GM18502 (cell line): ENCODE data around the gene ALKBH5.
A peak's percentile ranks its signal among the peaks of the same experiment; 100 is the strongest.

ENCODE experiments used
- ATAC-seq: cut with Tn5 transposase; IDR thresholded peaks from one replicate; pipeline ENCODE4 v1.9.1; 2021; ENCODE audit warnings: mild to moderate bottlenecking; ENCODE audit not compliant: unreplicated experiment, poor library complexity

The ALKBH5 gene

DNA sequence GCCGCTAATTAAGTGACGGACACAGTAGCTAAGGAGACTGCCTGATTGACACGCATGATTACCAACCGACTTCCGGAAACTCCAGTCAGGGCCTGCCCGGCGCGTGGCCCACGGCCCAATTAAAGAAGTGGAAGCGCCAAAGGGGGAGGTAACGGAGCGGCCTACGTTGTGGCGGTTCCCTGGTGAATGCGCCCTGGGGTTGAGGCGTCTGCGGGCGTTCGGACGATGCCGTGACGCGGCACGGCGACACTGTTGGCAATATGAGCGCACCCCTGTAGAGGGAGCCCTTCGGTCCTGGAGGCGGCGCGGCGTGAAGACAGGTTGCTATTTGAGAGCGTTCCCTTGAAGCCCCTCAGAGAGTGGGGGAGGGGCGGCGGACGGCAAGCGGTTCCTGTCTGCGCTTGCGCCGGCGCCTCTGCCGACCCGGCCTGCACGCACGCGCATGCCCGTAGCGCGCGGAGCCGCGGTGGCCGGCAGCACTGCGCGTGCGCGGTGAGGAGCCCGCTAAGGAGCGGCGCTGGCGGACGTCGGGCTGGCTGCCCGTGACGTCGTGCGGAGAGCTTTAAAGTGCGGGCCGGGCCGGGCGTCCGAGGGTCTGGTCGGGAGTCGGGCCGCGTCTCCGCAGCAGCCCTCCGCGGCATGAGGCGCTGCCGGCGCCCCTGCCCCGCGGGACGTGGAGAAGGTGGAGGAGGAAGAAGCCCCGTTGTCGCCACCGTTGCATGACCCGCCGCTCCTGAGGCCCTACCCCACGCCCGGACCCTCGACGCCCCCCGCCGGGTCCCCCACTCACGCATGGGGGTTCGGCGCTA is at the start of gene ALKBH5:
ALKBH5 (plus strand) TSS at position 495 of the 809 bp plus-strand sequence. CDS start 416 bp downstream, outside the sequence.
- peak; percentile 78 for ATAC-seq

DNA sequence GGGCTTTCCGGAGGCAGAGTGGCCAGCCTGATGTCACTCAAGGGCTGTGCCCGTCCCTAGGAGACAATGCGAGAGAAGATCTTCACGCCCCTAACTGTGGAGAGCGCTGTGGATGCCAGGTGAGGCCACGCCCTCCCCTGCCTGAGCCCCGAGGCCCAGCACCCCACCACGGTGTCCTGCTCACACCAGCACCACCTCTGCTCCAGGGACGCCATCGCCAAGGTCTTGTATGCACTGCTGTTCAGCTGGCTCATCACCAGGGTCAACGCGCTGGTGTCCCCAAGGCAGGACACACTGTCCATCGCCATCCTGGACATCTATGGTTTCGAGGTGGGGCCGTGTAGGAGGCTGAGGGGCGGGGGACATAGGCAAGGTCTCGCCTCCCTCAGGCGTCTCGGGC is 47.3 kb upstream of the ALKBH5 start:
- ATAC-seq = no peak

- ATAC-seq = no peak
Measured at GRCh38 chr17:18138065-18138749, 45.4 kb upstream of the ALKBH5 start.

GRCh38 chr17:18139092-18139491 is 44.5 kb upstream of the ALKBH5 start:
- no peak for ATAC-seq

DNA sequence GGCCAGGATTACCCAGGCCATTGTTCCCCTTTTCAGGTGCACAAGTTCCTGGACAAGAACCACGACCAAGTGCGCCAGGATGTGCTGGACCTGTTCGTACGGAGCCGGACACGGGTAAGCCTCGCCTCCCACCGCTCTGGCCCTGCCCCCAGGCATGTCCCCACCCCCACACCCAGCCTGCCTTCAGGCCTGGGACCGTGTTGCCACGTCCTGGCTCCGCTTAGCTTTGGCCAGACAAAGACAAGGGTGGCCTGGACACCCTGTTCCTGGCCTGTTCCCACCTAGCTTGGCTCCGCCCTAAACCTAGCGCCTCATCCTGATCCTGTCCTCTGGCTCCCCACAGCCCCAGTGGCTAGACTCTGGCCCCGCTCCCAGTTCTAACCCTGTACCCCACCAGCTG is 44.1 kb upstream of the ALKBH5 start:
- no peak for ATAC-seq

DNA sequence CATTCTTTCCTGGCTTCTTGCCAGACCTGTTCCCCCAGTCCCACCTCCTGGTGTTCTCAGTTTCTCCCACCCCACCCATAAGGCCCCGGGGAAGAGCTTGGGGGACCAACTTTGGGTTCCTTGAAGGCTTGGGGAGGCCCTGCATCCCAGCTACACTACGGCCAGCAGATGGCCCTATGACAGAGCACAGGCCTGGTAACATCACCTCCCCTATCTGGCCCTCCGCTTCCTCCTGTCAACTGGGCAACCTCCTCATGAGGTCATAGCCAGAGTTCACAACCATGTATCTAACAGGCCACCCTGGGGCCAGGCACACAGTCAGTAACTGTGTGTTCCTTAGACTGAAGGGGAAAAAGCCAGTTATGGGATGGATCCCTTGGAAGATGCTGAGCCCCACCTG is 43.7 kb upstream of the ALKBH5 start:
- ATAC-seq = no peak

DNA sequence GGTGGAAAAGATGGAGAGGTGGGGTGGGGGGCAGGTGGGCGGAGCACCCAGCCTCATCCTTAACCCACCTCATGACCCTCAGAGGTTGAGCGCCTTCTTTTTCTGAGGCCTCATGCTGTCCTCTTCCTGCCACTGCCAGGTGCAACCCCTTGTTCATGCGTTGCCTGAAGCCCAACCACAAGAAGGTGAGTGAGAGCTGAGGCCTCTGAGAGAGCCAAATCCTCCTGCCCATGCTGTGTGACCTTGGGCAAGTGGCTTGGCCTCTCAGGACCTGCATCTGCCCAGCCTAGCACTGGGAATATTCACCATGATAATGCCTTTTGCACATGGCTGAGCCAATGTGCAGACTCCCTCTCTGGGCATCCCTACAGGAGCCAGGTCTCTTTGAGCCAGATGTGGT is 43.0 kb upstream of the ALKBH5 start:
- no peak for ATAC-seq

- no peak for ATAC-seq
Measured at GRCh38 chr17:18141210-18141803, 42.3 kb upstream of the ALKBH5 start.

DNA sequence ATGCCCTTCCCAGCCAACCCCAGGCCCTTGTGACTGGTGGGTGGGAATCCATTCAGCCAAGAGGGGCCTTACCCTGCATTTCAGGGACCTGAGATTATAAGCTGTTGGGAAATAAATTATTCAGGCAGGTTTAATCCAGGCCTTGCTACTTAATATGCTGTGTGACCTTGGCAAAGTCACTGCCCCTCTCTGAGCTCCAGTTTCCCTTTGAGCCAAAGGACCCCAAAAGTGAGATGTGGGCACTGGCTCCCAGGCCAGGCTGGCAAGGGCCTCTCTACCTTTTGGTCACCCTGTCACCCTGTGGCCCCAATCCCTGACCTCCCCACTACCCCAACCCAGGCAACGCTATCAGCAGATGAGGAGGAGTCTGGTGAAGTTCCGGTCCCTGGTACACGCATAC is 41.2 kb upstream of the ALKBH5 start:
- no peak for ATAC-seq

DNA sequence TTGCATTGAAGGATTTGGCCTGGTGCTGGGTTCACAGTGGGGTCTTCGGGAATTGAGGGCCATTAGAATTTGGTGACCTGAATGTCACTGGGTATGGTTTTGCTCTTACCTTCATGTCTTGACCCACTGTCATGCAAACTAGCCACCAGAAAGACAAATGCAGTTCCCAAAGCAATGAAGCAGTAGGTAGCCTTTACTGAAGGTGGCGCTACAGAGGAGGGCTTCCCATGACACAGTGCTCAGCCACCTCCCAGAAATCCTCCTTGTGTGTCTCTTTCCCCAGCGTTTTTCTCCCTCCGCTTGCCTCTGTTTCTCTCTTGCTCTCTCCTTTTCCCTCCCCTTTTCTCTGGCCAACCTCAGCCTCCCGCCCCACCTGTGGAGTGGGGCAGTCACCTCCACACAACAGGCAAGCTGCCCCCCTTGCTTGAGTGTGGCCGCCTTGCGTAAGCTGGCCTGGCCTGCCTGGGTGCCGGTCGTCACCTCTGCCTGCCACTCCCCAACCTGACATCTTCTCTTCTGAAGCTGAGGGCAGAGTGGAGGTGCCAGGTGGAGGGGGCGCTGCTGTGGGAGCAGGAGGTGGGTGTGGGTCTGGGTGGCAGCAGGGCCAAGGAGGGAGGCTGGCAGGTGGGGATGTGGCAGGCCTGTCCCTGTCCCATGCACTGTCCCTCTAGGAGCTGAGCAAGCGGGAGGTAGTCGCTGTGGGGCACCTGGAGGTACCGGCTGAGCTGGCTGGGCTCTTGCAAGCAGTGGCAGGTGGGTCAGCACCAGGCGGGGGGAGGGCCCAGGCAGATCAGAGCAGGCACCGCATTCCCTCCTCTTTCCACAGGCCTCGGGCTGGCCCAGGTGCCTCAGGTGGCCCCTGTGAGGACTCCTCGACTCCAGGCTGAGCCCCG is 40.3 kb upstream of the ALKBH5 start:
- no peak for ATAC-seq

DNA sequence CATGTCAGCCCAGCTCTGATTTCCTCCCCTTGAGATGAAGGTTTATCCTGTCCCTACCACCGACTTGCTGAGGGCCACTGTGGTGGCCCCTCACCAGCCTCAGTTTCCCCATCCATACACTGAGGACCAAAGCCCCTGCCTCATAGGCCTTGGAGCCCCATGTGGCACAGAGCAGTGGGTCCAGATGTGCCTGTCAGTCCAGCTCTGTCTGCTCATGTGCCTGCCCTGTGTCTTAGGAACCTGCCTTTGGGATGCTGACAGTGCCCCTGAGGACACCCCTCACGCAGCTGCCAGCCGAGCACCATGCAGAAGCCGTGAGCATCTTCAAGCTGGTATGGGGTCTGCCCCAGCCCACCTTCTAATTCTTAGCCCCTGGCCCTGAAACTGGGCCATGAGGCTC is 39.4 kb upstream of the ALKBH5 start:
- ATAC-seq = no peak

GRCh38 chr17:18144855-18145254 is 38.8 kb upstream of the ALKBH5 start:
- no peak for ATAC-seq

GRCh38 chr17:18145811-18146210 is 37.8 kb upstream of the ALKBH5 start:
- no peak for ATAC-seq

DNA sequence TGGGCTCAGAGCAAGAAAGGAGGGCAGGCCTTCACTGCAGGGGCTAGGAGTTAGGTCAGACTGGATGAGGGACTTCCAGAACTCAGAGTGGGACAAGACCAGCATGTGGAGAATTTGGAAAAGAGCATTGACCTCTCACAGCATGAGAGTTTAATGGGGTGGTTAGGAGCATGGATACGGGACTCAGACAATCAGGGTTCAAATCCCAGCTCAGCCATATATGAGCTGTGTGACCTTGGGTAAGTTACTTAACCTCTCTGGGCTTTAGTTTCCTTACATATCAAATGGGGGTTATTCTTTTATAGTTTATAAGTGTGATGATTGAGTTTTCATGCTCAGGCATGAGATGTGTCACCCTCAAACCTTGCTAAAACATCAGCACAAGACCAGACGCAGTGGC is 37.4 kb upstream of the ALKBH5 start:
- no peak for ATAC-seq

DNA sequence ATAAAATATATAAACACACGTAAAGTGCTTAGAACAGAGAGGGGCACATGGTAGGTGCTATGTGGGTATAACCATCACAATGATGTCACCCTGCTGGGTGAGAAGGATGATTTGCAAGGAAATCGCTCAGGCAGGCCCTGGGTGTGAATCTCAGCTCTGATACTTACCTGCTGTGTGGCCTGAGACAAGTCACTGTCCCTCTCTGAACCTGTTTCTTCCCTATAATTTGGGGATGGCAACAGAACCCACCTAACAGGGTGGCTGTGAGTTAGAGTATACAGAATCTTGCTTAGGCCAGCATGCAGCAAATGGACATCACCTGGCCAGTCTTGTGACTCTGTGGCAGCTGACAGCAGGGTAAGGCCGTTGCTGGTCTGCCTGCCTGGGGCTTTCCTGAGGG is 36.6 kb upstream of the ALKBH5 start:
- no peak for ATAC-seq

DNA sequence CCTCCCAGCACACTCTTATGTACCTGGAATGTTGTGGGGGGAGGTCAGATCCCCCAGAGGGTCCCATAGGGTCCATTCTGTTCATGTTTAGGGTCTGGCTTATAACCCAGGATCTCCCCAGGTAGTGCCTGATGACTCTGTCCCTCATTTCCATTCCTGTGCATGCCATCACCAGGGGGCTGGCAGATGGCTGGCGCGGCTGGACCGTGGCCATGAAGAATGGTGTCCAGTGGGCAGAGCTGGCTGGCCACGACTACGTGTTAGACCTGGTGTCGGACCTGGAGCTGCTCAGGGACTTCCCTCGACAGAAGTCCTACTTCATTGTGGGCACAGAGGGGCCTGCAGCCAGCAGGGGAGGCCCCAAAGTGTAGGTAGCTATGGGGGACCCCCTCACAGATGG is 35.0 kb upstream of the ALKBH5 start:
- ATAC-seq = no peak

- no peak for ATAC-seq
Measured at GRCh38 chr17:18151290-18151689, 32.3 kb upstream of the ALKBH5 start.

DNA sequence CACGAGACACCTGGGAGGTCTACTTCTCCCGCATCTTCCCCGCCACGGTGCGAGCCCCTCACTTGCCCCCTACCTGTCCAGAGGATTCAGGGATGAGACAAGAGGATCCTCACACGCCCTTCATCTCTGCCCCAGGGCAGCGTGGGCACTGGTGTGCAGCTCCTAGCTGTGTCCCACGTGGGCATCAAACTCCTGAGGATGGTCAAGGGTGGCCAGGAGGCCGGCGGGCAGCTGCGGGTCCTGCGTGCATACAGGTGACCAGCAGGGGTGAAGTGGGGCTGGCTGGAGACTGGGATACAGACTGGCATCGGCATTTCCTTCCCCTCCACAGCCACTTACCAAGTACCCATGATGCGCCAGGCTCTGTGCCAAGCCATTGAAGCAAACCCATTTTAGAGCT is 28.4 kb upstream of the ALKBH5 start:
- no peak for ATAC-seq

DNA sequence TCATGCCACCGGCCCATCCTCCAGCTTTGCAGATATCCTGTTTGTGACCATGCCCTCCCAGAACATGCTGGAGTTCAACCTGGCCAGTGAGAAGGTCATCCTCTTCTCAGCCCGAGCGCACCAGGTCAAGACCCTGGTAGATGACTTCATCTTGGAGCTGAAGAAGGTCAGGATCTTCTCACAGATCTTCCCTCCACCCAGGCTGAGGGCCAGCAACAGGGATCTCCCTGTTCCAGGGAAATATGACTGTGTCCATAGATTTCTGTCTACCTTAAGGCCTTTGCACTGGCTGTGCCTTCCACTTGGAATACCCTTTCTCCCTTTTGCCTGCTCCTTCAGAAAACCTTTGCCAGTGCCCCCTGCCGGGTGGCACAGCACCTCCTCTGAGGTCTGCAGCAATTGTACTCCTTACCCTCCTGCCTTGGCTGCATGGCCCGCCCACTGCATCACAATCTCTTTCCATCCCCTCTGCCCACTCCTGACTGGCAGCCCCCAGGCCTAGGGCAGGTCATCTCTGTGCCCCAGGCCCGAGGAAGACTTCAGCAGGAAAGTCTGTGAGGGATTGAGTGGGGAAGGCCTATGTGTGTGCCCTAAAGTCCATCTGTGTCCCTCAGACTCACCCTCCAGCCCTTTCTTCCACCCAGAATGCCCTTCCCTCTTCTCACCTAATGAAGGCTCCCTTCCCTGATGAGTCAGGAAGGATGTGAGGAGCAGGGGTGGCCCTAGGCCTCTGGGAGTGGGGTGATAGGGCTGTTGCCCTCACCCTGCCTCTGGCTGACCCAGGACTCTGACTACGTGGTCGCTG is 27.3 kb upstream of the ALKBH5 start:
- ATAC-seq = no peak

GRCh38 chr17:18156976-18157280 is 26.7 kb upstream of the ALKBH5 start:
- no peak for ATAC-seq
